ENCODE measurements around the gene IL1RAPL1. TPM values are rescaled to one million over a fixed set of nuclear protein-coding genes. Genes with fewer than 3 reads are reported as not detected.

Gene IL1RAPL1
- total RNA-seq, 5 donors from 2014 or later (not counting 1 experiment from before 2014, with no cell fraction given): not detected

DNA sequence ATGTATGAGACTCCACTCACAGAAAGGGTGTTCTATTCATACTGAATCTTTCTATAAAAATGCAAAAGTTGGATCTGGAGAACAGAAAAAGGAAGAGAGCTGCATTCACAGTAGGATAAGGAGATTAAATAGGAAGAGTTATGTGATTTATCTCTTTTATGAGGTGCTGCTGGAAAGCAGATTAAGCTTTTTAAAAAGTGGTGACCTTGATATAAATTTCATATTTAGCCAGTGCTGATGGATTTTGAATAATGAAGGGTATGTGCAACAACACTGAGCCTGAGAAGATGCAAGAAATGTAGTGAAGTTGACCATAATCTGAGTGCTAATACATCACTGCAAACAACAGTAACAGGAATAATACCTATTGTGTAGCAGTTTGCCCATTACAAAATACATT is 795.6 kb downstream of the IL1RAPL1 start:
- no peaks in the 10 kb centered on the region for H3K4me1 ChIP-seq (ENCODE audit: control insufficient read depth in 1 of 2, extremely low read depth in 1 of 2, insufficient read depth in 2 of 2, low read length in 2 of 2)
- H3K27me3 ChIP-seq (replicated peaks in 1 of 2; ENCODE audit: control insufficient read depth in 2 of 2, extremely low read depth in 1 of 2, insufficient read depth in 2 of 2, low read length in 1 of 2): no peaks in the 10 kb centered on the region
- ATAC-seq (replicated peaks in 1 of 4) (no peak), DNase-seq (no peak)
- Mint-ChIP-seq H3K27ac (no peak overlapping the region), H3K4me1 (no peaks in the 10 kb centered on the region), H3K27me3 (no peaks in the 10 kb centered on the region), H3K36me3 (no peaks in the 10 kb centered on the region), H3K4me3 (no peak overlapping the region), H3K9me3 (peaks cover 5 to 7% (median 7%) of the 10 kb centered on the region in 3 donors)
- H3K36me3 ChIP-seq (ENCODE audit: control insufficient read depth in 2 of 2, extremely low read depth in 1 of 2, insufficient read depth in 1 of 2, low read length in 1 of 2): no peaks in the 10 kb centered on the region
- POLR2A ChIA-PET: interaction anchor here in 1 of 2 donors (0.5 kb wide), 1 partner anchor 270 kb away, joined by 3 read pairs; no protein-coding TSS in a partner anchor
- CTCF ChIA-PET: no interaction called here
- H3K4me3 ChIP-seq (ENCODE audit: control insufficient read depth in 1 of 2, extremely low read depth in 1 of 2, low read length in 1 of 2): no peak overlapping the region
- H3K27ac ChIP-seq (ENCODE audit: low read length): no peak overlapping the region
- H3K9me3 ChIP-seq: no peaks in the 10 kb centered on the region

DNA sequence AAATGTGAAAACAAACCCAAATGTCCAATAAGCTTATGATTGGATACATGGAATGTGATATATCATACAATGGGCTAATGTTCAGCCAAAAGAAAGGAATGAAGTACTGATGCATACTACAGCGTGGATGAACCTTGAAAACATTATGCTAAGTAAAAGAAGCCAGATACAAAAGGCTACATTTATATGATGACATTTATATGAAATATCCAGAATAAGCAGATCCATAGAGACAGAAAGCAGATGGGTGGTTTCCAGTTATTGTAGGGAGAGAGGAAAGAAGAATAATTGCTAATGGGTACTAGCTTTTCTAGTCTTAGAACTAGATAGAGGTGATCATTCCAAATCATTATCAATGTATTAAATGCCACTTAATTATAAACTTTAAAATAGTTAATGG is 801.3 kb downstream of the IL1RAPL1 start:
- H3K36me3 Mint-ChIP-seq: no peaks in the 10 kb centered on the region
- ChIA-PET POLR2A (no interaction called here), CTCF (no interaction called here)
- DNase-seq: no peak
- no peak overlapping the region for H3K4me3 Mint-ChIP-seq
- H3K9me3 Mint-ChIP-seq: peaks cover 0 to 6% (median 0%) of the 10 kb centered on the region in 3 donors
- Histone ChIP-seq H3K4me3 (ENCODE audit: control insufficient read depth in 1 of 2, extremely low read depth in 1 of 2, low read length in 1 of 2) (no peak overlapping the region), H3K4me1 (ENCODE audit: control insufficient read depth in 1 of 2, extremely low read depth in 1 of 2, insufficient read depth in 2 of 2, low read length in 2 of 2) (no peaks in the 10 kb centered on the region), H3K9me3 (no peaks in the 10 kb centered on the region), H3K27me3 (replicated peaks in 1 of 2; ENCODE audit: control insufficient read depth in 2 of 2, extremely low read depth in 1 of 2, insufficient read depth in 2 of 2, low read length in 1 of 2) (no peaks in the 10 kb centered on the region), H3K27ac (ENCODE audit: low read length) (no peak overlapping the region), H3K36me3 (ENCODE audit: control insufficient read depth in 2 of 2, extremely low read depth in 1 of 2, insufficient read depth in 1 of 2, low read length in 1 of 2) (no peaks in the 10 kb centered on the region)
- ATAC-seq (replicated peaks in 1 of 4): no peak
- H3K27me3 Mint-ChIP-seq: no peaks in the 10 kb centered on the region
- H3K4me1 Mint-ChIP-seq: no peaks in the 10 kb centered on the region
- no CpG with 5 or more reads among the region's 1 CpG for WGBS (ENCODE audit: insufficient coverage)
- H3K27ac Mint-ChIP-seq: no peak overlapping the region

- H3K9me3 ChIP-seq: no peaks in the 10 kb centered on the region
- Mint-ChIP-seq H3K4me3 (no peak overlapping the region), H3K27ac (no peak overlapping the region), H3K4me1 (no peaks in the 10 kb centered on the region), H3K27me3 (no peaks in the 10 kb centered on the region), H3K36me3 (no peaks in the 10 kb centered on the region), H3K9me3 (peaks cover 0 to 7% (median 6%) of the 10 kb centered on the region in 3 donors)
- no peaks in the 10 kb centered on the region for H3K36me3 ChIP-seq (ENCODE audit: control insufficient read depth in 2 of 2, extremely low read depth in 1 of 2, insufficient read depth in 1 of 2, low read length in 1 of 2)
- ChIA-PET CTCF (no interaction called here), POLR2A (no interaction called here)
- no peak for ATAC-seq (replicated peaks in 1 of 4)
- no peaks in the 10 kb centered on the region for H3K4me1 ChIP-seq (ENCODE audit: control insufficient read depth in 1 of 2, extremely low read depth in 1 of 2, insufficient read depth in 2 of 2, low read length in 2 of 2)
- no peak overlapping the region for H3K4me3 ChIP-seq (ENCODE audit: control insufficient read depth in 1 of 2, extremely low read depth in 1 of 2, low read length in 1 of 2)
- H3K27ac ChIP-seq (ENCODE audit: low read length): no peak overlapping the region
- H3K27me3 ChIP-seq (replicated peaks in 1 of 2; ENCODE audit: control insufficient read depth in 2 of 2, extremely low read depth in 1 of 2, insufficient read depth in 2 of 2, low read length in 1 of 2): no peaks in the 10 kb centered on the region
- DNase-seq: no peak
Measured at GRCh38 chrX:29397506-29397905, 810.3 kb downstream of the IL1RAPL1 start.

DNA sequence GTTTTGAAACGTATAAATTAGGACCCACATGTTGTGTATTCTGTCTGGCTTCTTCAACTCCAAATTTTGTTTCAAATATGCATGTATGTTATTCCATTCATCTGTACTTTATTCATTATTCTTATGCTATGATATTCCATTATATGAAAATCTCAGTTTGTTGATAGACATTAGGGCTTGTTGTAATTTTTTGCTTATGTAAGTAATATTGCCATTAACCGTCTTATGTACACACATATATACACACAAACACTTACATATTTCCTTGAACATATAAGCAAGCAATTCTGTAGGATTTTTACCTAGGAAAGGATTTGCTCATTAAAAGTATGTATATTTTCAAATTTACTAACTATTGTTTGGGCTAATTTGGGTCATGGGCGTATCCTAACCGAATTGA is 820.1 kb downstream of the IL1RAPL1 start:
- DNase-seq: no peak
- no peaks in the 10 kb centered on the region for H3K36me3 ChIP-seq (ENCODE audit: control insufficient read depth in 2 of 2, extremely low read depth in 1 of 2, insufficient read depth in 1 of 2, low read length in 1 of 2)
- H3K27me3 ChIP-seq (replicated peaks in 1 of 2; ENCODE audit: control insufficient read depth in 2 of 2, extremely low read depth in 1 of 2, insufficient read depth in 2 of 2, low read length in 1 of 2): no peaks in the 10 kb centered on the region
- Mint-ChIP-seq H3K27me3 (no peaks in the 10 kb centered on the region), H3K4me3 (no peak overlapping the region), H3K36me3 (no peaks in the 10 kb centered on the region), H3K4me1 (no peaks in the 10 kb centered on the region), H3K9me3 (peaks cover 0 to 8% (median 0%) of the 10 kb centered on the region in 3 donors), H3K27ac (no peak overlapping the region)
- ChIA-PET POLR2A (no interaction called here), CTCF (no interaction called here)
- no peak overlapping the region for H3K27ac ChIP-seq (ENCODE audit: low read length)
- no peak overlapping the region for H3K4me3 ChIP-seq (ENCODE audit: control insufficient read depth in 1 of 2, extremely low read depth in 1 of 2, low read length in 1 of 2)
- H3K9me3 ChIP-seq: no peaks in the 10 kb centered on the region
- WGBS (ENCODE audit: insufficient coverage): no CpG with 5 or more reads among the region's 4 CpGs
- no peak for ATAC-seq (replicated peaks in 1 of 4)
- no peaks in the 10 kb centered on the region for H3K4me1 ChIP-seq (ENCODE audit: control insufficient read depth in 1 of 2, extremely low read depth in 1 of 2, insufficient read depth in 2 of 2, low read length in 2 of 2)

DNA sequence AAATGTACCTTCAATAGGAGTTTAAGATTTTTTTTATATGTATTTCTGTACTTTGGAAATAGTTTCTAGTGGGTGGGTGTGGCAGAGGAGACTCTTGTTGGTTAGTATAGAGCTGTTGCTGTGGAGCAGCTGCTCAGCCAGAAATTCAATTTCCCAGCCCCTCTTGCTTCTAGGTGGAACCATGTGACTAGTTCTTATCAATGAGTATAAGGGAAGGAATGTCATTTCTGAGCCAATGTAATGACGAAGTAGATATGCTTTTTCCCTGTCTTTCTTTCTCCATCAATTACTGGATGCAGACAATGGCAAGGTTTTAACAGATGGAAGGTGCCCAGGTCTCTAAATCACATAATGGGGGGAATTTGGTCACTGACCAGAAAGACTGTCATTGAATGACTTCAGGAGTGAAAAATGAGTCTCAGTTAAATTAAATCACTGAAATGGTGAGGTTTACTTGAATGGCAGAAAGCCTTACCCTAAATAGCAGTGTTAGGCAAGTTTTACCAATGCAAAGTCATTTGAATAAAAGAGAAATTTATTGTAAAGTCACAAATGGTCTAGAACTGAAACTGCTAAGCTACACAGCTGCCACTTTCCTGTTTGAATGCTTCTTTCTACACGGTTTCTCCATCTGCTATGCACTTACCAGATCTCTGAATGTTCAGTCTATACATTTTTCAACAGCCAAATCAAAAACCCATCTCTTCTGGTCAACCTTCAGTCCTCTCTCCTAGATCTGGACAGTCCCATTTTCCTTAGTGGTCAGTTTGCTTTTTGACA is 832.7 kb downstream of the IL1RAPL1 start:
- no peak for ATAC-seq (replicated peaks in 1 of 4)
- no peak overlapping the region for H3K27ac Mint-ChIP-seq
- ChIA-PET POLR2A (no interaction called here), CTCF (no interaction called here)
- Histone ChIP-seq H3K27me3 (replicated peaks in 1 of 2; ENCODE audit: control insufficient read depth in 2 of 2, extremely low read depth in 1 of 2, insufficient read depth in 2 of 2, low read length in 1 of 2) (no peaks in the 10 kb centered on the region), H3K4me3 (ENCODE audit: control insufficient read depth in 1 of 2, extremely low read depth in 1 of 2, low read length in 1 of 2) (no peak overlapping the region), H3K9me3 (no peaks in the 10 kb centered on the region), H3K4me1 (ENCODE audit: control insufficient read depth in 1 of 2, extremely low read depth in 1 of 2, insufficient read depth in 2 of 2, low read length in 2 of 2) (no peaks in the 10 kb centered on the region), H3K27ac (ENCODE audit: low read length) (no peak overlapping the region), H3K36me3 (ENCODE audit: control insufficient read depth in 2 of 2, extremely low read depth in 1 of 2, insufficient read depth in 1 of 2, low read length in 1 of 2) (no peaks in the 10 kb centered on the region)
- no peak overlapping the region for H3K4me3 Mint-ChIP-seq
- H3K36me3 Mint-ChIP-seq: no peaks in the 10 kb centered on the region
- no peaks in the 10 kb centered on the region for H3K9me3 Mint-ChIP-seq
- 80% methylated on average over 1 of the region's 2 CpGs for WGBS (ENCODE audit: insufficient coverage)
- no peaks in the 10 kb centered on the region for H3K4me1 Mint-ChIP-seq
- DNase-seq: no peak
- H3K27me3 Mint-ChIP-seq: no peaks in the 10 kb centered on the region

DNA sequence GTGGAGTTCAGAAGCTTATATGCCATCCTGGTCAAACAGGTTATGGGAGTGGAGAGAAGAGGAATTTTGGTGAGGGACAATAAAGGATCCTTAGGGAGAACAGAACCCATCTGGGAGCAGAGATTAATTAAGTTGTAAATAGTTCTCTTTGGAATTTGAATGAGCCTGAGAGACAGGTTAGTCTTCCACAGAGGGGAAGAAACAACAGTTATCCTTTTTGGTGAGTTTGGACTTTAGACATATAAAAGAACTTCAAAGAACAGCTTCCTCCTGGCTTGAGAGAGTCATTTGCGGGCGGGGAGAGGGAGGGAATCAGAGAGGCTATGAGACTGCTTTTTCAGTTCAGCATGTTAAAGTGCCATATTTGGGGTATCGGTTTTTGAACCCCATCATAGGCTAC is 834.8 kb downstream of the IL1RAPL1 start:
- H3K4me3 Mint-ChIP-seq: no peak overlapping the region
- H3K9me3 ChIP-seq: no peaks in the 10 kb centered on the region
- no peaks in the 10 kb centered on the region for H3K9me3 Mint-ChIP-seq
- no peaks in the 10 kb centered on the region for H3K27me3 Mint-ChIP-seq
- ATAC-seq (replicated peaks in 1 of 4): no peak
- CTCF ChIA-PET: no interaction called here
- no peak overlapping the region for H3K27ac ChIP-seq (ENCODE audit: low read length)
- WGBS (ENCODE audit: insufficient coverage): no CpG with 5 or more reads among the region's 3 CpGs
- H3K36me3 Mint-ChIP-seq: no peaks in the 10 kb centered on the region
- H3K36me3 ChIP-seq (ENCODE audit: control insufficient read depth in 2 of 2, extremely low read depth in 1 of 2, insufficient read depth in 1 of 2, low read length in 1 of 2): no peaks in the 10 kb centered on the region
- H3K27ac Mint-ChIP-seq: no peak overlapping the region
- no peaks in the 10 kb centered on the region for H3K27me3 ChIP-seq (replicated peaks in 1 of 2; ENCODE audit: control insufficient read depth in 2 of 2, extremely low read depth in 1 of 2, insufficient read depth in 2 of 2, low read length in 1 of 2)
- no peaks in the 10 kb centered on the region for H3K4me1 ChIP-seq (ENCODE audit: control insufficient read depth in 1 of 2, extremely low read depth in 1 of 2, insufficient read depth in 2 of 2, low read length in 2 of 2)
- no peak for DNase-seq
- no peak overlapping the region for H3K4me3 ChIP-seq (ENCODE audit: control insufficient read depth in 1 of 2, extremely low read depth in 1 of 2, low read length in 1 of 2)
- POLR2A ChIA-PET: no interaction called here
- H3K4me1 Mint-ChIP-seq: no peaks in the 10 kb centered on the region

- no peak overlapping the region for H3K27ac Mint-ChIP-seq
- ChIA-PET CTCF (no interaction called here), POLR2A (no interaction called here)
- no peaks in the 10 kb centered on the region for H3K36me3 Mint-ChIP-seq
- no peak overlapping the region for H3K4me3 Mint-ChIP-seq
- ATAC-seq (replicated peaks in 1 of 4) (no peak), DNase-seq (no peak)
- peaks cover 0 to 5% (median 0%) of the 10 kb centered on the region in 3 donors for H3K9me3 Mint-ChIP-seq
- no peaks in the 10 kb centered on the region for H3K27me3 Mint-ChIP-seq
- Histone ChIP-seq H3K9me3 (no peaks in the 10 kb centered on the region), H3K4me3 (ENCODE audit: control insufficient read depth in 1 of 2, extremely low read depth in 1 of 2, low read length in 1 of 2) (no peak overlapping the region), H3K27me3 (replicated peaks in 1 of 2; ENCODE audit: control insufficient read depth in 2 of 2, extremely low read depth in 1 of 2, insufficient read depth in 2 of 2, low read length in 1 of 2) (no peaks in the 10 kb centered on the region), H3K4me1 (ENCODE audit: control insufficient read depth in 1 of 2, extremely low read depth in 1 of 2, insufficient read depth in 2 of 2, low read length in 2 of 2) (no peaks in the 10 kb centered on the region), H3K27ac (ENCODE audit: low read length) (no peak overlapping the region), H3K36me3 (ENCODE audit: control insufficient read depth in 2 of 2, extremely low read depth in 1 of 2, insufficient read depth in 1 of 2, low read length in 1 of 2) (no peaks in the 10 kb centered on the region)
- no CpG with 5 or more reads among the region's 2 CpGs for WGBS (ENCODE audit: insufficient coverage)
- no peaks in the 10 kb centered on the region for H3K4me1 Mint-ChIP-seq
Measured at GRCh38 chrX:29431895-29432294, 844.6 kb downstream of the IL1RAPL1 start.

Data from T-cell (primary cell).